ENCODE measurements around the gene PPP1R1A.

Gene PPP1R1A

DNA sequence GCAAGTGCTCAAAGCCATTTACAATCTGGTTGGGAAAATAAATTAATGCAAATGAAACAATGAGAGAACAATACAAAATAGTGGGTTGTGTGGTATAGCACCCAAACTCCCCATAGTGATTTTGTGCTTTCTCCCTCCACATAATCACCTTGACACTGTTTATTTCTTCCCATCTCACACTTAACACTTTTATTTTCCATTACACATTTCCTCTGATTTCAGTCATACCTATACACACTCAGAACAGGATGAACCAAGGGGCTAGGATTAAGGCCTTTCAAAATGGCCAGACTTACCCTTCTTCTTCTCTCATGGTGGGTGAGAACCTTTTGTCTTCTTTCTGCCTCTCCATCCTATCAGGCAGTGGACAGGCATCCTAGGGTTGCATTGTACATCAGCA is 53.0 kb downstream of the PPP1R1A start:
- no peak for DNase-seq (ENCODE audit: low read depth in 2 of 2)

- no peak for DNase-seq (ENCODE audit: low read depth in 2 of 2)
These were observed 58.9 kb downstream of the PPP1R1A start for GRCh38 chr12:54529581-54529980.

Measured in activated CD8-positive, alpha-beta memory T cell treated with anti-CD3 and anti-CD28 coated beads for 4 hours (primary cell).